Vagina (tissue), 2 donors: Measurements from ENCODE around the gene RRAS2. TPM values are rescaled to one million over a fixed set of nuclear protein-coding genes. Genes with fewer than 3 reads are reported as not detected.

Source experiments
- DNase-seq, 2 donors: peaks; one replicate each; pipeline ENCODE4 v3.0.0-alpha.2; 2017; ENCODE audit errors: extremely low spot score in 2 of 2
- H3K27ac ChIP-seq: fragments of 200-600 bp; sonication (generic); one replicate; pipeline ENCODE4 v1.5.1; 2019
- H3K27me3 ChIP-seq: fragments of 200-600 bp; sonication (generic); one replicate; pipeline ENCODE4 v1.5.1; 2019
- H3K36me3 ChIP-seq, 2 donors: fragments of 200-600 bp; sonication (generic); one replicate each; pipeline ENCODE4 v1.5.1; 2017 to 2019
- H3K4me1 ChIP-seq: fragments of 200-600 bp; sonication (generic); one replicate; pipeline ENCODE4 v1.5.1; 2019
- H3K4me3 ChIP-seq, 2 donors: fragments of 200-600 bp; sonication (generic); 1 replicate in 1 of 2; 2 replicates in 1 of 2; pipeline ENCODE4 v1.5.1; 2016 to 2019
- H3K9me3 ChIP-seq: fragments of 200-600 bp; sonication (generic); one replicate; pipeline ENCODE4 v1.5.1; 2019
- CTCF ChIP-seq, 3 experiments: fragments of 450-650 bp in 2 of 3; fragments of 200-600 bp in 1 of 3; sonication (generic) in 1 of 3; IDR thresholded peaks; one replicate each; pipeline ENCODE4 v1.5.1; 2017 to 2019; ENCODE audit warnings: antibody characterized with exemption in 3 of 3, mild to moderate bottlenecking in 2 of 3, moderate library complexity in 2 of 3
- POLR2A ChIP-seq, 2 donors: fragments of 450-650 bp; IDR thresholded peaks; one replicate each; pipeline ENCODE4 v1.6.1; 2017; ENCODE audit warnings: antibody characterized with exemption in 2 of 2, mild to moderate bottlenecking in 2 of 2, moderate library complexity in 2 of 2
- POLR2AphosphoS5 ChIP-seq, 2 donors: sonication (generic); formaldehyde crosslinking; IDR thresholded peaks; one replicate each; pipeline ENCODE4 v1.9.0; 2017; ENCODE audit warnings: antibody characterized with exemption in 2 of 2, mild to moderate bottlenecking in 2 of 2, low read depth in 1 of 2; ENCODE audit not compliant: insufficient read depth in 1 of 2
- intact Hi-C: fragments of 100-400 bp; cut with DNase I; formaldehyde crosslinking; loops from one replicate; pipeline ENCODE4 v1.15.1; 2023
- total RNA-seq: library from RNA; depleted of rRNA; stranded (reverse); fragments of >200 nt; gene quantifications from one replicate; pipeline ENCODE4 v1.2.3, GENCODE V29; 2016

The RRAS2 gene
- total RNA-seq, 1 donor from 2014 or later: 32.7 TPM

- H3K27ac ChIP-seq: no peak overlapping the region
- H3K4me1 ChIP-seq: peaks cover 45% of the 10 kb centered on the region
- no peak for TF ChIP-seq POLR2AphosphoS5 (IDR thresholded peaks at IDR 0.05; ENCODE audit: insufficient read depth in 1 of 2, low read depth in 1 of 2)
- TF ChIP-seq POLR2A (IDR thresholded peaks at IDR 0.05): no peak
- no peak for TF ChIP-seq CTCF (IDR thresholded peaks at IDR 0.05)
- intact Hi-C loops: no loop called here
- no peak overlapping the region for H3K4me3 ChIP-seq
- no peaks in the 10 kb centered on the region for H3K36me3 ChIP-seq
- no peaks in the 10 kb centered on the region for H3K27me3 ChIP-seq
- no peak for DNase-seq
- H3K9me3 ChIP-seq: no peaks in the 10 kb centered on the region
These were observed 49.4 kb downstream of the RRAS2 start for GRCh38 chr11:14309425-14310192.

GRCh38 chr11:14308897-14309387 lies 50.0 kb downstream of the RRAS2 start:
- Histone ChIP-seq H3K36me3 (no peaks in the 10 kb centered on the region), H3K27ac (no peak overlapping the region), H3K27me3 (no peaks in the 10 kb centered on the region), H3K4me3 (no peak overlapping the region), H3K4me1 (peaks cover 43% of the 10 kb centered on the region), H3K9me3 (no peaks in the 10 kb centered on the region)
- intact Hi-C loops: no loop called here
- DNase-seq: no peak
- TF ChIP-seq POLR2A (IDR thresholded peaks at IDR 0.05): no peak
- no peak for TF ChIP-seq CTCF (IDR thresholded peaks at IDR 0.05)
- TF ChIP-seq POLR2AphosphoS5 (IDR thresholded peaks at IDR 0.05; ENCODE audit: insufficient read depth in 1 of 2, low read depth in 1 of 2): no peak

GRCh38 chr11:14308114-14308896 lies 50.7 kb downstream of the RRAS2 start:
- H3K36me3 ChIP-seq: no peaks in the 10 kb centered on the region
- H3K9me3 ChIP-seq: no peaks in the 10 kb centered on the region
- no peaks in the 10 kb centered on the region for H3K27me3 ChIP-seq
- H3K4me1 ChIP-seq: peaks cover 36% of the 10 kb centered on the region
- H3K27ac ChIP-seq: no peak overlapping the region
- intact Hi-C loops: no loop called here
- TF ChIP-seq CTCF (IDR thresholded peaks at IDR 0.05) (no peak), POLR2A (IDR thresholded peaks at IDR 0.05) (no peak), POLR2AphosphoS5 (IDR thresholded peaks at IDR 0.05; ENCODE audit: insufficient read depth in 1 of 2, low read depth in 1 of 2) (no peak)
- no peak overlapping the region for H3K4me3 ChIP-seq
- no peak for DNase-seq

GRCh38 chr11:14306481-14306880 lies 52.5 kb downstream of the RRAS2 start:
- Histone ChIP-seq H3K4me3 (no peak overlapping the region), H3K9me3 (no peaks in the 10 kb centered on the region), H3K4me1 (peaks cover 22% of the 10 kb centered on the region), H3K27ac (no peak overlapping the region), H3K36me3 (no peaks in the 10 kb centered on the region), H3K27me3 (no peaks in the 10 kb centered on the region)
- no peak for DNase-seq
- intact Hi-C loops: no loop called here
- TF ChIP-seq POLR2A (IDR thresholded peaks at IDR 0.05) (no peak), CTCF (IDR thresholded peaks at IDR 0.05) (no peak), POLR2AphosphoS5 (IDR thresholded peaks at IDR 0.05; ENCODE audit: insufficient read depth in 1 of 2, low read depth in 1 of 2) (no peak)
